Fibroblast of skin of abdomen (primary cell): ENCODE measurements around the gene ZNF74.

Source experiments
- DNase-seq: peaks from one replicate; pipeline ENCODE4 v3.0.0-alpha.2; 2013

ZNF74 gene

DNA sequence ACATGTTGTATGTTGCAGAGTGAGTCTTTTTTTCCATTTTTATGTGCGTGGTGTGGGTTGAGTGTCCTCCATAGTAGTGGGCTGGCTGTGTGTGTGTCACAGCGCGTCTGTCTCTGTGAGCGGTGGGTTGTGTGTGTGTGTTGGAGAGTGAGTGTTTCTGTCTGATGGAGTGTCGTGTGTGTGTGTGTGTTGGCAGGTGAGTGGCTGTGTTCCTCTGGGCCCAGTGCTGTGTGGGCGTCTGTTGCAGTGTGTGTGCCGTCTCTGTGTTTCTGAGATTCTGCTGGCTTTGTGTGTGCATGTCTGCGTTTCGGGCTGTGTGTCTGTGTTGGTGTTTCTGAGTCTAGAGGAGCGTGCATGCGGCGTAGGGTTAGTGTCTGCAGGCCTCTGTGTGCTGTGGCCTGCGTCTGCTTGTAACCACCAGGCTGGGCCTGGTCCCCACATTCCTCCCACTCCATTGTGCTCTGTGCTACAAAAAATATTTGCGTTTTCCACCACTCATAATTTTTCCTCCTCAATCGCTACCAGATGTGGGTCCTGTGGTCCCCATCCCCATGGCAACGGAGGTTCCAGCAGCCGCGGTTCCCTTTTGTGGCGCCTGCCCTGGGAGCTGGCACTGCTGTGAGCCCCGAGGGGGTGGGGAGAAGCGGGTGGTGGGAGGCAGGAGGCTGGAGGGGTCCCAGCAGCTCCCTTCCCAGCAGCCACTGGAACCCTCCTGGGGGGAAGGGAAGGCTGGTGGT is 28.5 kb downstream of the ZNF74 start:
- DNase-seq = peak; percentile 91

DNA sequence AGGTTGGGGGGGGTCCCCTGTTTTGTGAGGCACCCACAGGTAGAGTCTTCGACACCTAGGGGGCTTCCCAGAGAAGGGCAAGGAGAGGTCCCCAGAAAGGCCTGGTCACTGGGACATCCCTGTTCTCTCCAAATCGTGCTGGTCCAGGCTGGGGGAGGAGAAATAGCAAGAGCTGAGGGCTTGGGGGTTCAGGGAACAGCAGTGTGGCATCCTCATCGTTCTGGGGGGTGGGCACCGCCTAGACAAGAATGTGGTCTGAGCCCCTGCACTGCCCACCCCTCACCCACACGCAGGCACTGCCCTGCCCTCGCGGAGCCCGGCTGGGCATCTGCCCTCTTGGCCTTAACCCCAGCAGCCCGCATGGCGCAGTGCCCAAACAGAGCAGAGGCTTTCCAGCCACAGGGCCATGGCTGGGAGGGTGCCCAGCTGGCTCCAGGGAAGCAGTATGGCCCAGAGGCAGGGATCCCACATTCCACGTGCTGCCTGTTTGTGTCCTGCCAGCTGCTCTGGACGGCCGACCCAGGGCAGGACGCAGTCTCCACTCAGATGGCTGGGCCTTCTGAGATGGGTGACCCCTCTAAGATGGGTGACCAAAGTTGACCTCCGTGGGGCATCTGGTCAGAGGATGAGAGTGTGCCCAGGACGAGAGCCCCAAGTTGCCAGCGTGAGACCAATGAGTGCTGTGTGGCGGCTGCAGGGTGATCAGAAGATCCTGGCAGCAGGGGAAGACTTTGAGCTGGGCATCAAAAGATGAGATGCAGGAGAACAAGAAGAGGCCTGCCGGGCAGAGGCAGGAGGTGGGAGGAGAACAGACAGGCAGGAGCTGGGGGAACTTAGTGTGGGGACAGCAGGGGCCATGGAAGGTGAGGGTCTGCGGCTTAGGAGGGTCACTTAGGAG is 29.3 kb downstream of the ZNF74 start:
- no peak for DNase-seq

DNA sequence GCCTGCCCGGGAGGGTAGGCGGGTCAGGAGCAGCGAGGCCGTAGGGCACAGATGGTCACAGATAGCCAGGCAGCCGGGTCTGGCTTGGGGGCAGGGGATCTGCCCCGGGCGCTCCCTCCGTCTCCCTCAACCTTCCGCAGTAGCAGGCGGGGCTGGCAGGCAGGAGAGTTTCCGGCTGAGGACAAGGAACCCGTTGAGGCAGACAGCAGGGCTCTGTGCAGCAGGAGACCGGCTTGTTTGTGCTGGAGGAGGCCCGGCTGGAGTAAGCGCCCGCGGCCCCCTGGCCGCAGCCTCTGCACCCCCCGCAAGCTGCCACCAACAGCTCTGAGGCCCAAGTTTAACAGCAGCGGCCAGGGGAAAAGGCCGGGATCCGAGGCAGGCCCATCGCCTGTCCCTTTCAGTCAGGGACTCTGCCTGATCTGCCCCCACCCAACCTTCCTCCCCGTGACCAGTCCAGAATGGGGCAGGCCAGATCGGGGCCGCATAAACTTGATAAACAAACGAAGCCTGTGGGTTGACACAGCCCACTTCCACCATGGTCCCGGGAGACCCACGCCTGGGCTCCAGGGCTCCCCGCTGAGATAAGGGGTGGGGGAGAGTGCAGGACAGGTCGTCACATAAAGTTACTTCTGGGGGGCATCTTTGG is 30.1 kb downstream of the ZNF74 start:
- DNase-seq = no peak

DNA sequence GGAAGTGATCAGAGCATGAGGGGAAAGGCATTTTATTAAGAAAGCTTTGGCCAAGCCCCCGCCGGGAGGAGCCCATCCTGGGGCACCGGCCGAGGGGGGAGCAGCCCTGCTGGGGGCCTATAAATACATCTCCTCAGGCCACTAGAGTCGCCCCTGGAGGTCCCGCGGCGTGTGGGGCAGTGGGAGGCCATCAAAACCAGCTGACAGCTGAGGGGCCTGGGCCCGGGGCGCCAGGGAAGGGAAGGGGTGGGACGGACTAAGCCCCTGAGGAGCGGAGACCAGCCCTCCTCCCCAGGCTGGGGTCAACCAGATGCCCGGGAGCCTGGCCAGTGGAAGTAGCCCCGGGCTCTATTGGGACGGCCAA is 30.6 kb downstream of the ZNF74 start:
- DNase-seq = no peak

DNA sequence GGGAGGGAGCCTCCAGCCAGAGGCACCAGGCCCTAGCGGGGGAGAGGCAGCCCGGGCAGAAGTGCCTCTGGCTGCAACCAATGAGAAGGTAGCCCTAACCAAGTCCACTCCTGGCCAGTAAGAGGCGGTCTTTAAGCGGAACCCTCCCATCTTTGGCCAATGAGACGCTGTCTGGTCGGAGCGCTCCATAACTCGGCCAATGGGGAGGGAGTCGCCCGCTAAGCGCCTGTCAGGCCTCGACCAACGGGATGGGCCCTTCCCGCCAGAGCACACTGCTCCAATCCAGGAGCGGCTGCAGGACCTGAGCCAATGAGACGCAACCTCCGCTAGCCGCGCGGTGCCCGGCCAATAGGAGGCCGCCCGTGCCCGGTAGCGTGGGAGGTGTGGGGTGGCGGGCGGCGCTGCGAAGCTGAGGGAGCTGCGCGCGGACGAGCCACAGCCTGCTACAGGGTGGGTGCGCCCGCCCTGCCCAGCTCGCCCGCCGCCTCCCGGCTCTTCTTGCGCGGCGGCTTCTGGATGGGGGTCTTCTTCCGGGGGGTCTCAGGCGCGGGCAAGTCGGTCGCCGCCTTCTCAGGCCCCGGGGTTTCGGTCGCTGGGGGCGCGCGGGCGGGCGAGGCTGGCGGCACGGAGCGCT is 31.1 kb downstream of the ZNF74 start:
- peak; percentile 26 for DNase-seq

DNA sequence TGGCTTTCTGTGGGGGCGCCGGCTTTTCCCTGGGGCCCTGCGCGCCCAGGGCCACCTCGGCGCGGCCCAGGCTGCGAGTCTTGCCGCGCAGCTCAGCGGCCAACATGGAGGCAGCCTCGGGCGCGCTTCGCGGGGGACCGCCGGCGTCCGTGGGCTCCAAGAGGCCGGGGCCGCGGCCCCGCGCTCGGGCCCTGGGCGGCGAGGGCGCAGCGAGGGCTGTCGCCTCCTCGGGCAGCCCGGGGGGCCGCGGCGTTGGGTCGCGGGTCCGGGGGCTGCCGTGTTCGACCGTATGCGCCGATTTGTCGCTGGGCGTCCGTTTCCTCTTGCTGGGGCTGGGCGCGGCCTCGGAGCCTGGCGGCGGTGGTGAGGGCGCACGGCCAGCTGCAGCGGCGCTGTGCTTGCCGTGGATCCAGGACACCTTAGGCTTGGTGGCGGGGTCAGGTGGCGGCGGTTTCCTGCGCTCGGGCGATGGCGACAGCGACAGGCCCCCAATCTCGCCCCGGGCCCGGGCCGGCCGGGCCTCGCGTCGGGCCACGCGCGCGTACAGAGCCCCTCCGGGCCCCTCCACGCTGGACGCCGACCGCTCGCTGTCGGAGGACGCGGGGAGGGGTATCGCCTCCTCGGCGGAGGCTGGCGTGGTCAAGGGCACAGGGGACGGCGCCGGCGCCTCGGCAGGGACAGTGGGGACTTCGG is 31.8 kb downstream of the ZNF74 start:
- no peak for DNase-seq

DNA sequence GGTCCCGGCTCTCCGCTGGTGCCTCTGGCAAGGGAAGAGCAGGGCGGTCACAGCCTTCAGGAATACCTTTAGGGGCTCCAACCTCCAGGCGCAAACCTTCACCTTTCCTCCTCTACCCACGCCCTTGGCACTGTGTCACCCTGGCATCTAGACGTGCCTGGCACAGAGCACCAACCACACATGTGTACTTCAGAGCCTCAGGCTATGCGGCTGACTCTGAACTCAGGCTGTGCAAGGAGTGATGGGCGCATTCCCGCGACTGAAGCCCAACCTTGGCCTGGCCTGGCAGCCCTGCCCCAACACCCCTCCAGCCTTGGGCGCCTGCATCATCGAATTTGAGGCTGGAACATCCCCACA is 32.3 kb downstream of the ZNF74 start:
- no peak for DNase-seq

DNA sequence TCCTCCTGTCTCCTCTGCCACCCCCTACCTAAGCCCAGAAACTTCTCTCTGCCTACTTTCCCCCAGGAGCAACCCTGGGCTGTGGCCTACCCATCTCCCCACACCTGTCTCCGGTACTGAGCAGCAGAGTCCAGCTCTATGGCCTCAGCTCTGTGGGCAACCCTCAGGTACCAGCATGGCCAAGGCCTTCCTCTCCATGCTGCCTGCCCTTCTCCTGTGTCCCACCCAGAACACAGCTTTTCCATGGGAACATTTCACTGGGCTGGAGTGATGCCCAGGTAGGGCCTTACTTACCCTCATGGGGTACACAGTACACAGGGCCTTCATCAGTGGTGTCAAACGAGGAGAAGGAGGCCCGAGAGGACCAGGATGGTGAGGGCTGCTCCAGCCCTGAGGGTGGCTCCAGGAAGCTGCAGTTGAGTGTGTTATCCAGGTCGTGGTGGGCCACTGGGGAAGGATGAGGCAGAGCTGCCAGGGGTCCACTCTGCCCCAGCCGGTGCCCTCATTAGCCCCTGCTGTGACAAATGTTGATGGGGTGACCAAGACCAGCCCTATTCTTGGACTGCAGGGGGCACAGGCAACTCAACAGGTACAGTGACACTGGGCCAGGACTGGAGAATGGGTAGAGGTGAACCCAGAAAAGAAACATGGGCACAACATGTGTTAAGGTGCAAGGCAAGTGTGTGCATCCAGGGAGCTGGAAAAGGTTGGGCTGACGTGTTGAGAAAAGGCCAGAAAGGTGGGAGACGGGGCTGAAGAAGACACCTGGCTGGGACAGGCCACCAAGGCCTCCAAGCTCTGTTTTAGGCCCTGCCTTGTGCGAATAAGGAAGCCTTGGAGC is 33.4 kb downstream of the ZNF74 start:
- DNase-seq = no peak

DNA sequence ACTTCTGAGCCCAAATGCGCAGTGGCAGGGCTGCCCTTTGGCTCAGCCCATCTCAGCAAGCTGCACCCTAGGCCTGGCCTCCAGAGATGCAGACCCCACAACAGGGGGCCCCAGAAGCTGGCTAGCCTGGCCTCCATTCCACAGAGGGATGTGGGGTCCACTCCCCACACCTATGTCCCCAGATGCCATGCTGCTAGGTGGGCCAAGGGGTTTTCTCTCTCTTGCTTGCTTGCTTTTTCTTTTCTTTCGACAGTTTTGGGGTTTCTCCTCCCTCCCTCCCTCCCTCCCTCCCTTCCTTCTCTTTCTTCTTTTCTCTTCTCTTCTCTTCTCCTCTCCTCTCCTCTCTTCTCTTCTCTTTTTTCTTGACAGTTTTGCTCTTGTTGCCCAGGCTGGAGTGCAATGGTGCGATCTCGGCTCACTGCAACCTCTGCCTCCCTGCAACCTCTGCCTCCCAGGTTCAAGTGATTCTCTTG is 34.0 kb downstream of the ZNF74 start:
- DNase-seq = no peak

DNA sequence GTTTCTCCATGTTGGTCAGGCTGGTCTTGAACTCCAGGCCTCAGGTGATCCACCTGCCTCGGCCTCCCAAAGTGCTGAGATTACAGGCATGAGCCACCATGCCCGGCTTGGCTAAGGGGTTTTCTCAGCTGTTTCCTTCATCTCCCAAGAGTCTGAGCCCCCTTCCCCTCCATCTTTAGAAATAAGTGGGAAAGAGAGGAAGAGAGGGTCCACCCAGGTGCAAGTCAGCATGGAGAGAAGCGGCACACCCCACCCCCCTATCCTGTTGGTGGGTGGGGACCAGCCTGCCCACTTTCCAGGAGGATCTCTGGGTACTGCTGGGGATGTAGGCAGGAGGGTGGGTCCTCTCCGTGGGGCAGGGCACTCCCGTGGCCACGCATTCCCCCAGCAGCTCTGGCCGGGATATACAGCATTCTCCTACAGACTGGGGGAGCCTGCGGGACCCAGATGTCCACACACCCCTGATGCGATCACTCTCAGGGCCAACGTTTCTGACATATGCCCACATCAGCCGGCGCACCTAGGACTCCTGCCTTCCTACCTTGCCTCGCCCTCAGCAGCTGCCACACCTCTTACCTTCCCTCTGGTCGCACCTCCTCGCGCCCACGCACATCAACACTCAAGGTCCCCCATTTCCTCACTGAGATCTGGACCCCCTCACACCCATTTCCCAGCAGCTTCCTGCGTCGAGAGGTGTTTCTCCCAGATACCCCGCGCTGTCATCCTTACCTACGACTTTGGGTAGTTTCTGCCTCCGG is 34.7 kb downstream of the ZNF74 start:
- DNase-seq = no peak

DNA sequence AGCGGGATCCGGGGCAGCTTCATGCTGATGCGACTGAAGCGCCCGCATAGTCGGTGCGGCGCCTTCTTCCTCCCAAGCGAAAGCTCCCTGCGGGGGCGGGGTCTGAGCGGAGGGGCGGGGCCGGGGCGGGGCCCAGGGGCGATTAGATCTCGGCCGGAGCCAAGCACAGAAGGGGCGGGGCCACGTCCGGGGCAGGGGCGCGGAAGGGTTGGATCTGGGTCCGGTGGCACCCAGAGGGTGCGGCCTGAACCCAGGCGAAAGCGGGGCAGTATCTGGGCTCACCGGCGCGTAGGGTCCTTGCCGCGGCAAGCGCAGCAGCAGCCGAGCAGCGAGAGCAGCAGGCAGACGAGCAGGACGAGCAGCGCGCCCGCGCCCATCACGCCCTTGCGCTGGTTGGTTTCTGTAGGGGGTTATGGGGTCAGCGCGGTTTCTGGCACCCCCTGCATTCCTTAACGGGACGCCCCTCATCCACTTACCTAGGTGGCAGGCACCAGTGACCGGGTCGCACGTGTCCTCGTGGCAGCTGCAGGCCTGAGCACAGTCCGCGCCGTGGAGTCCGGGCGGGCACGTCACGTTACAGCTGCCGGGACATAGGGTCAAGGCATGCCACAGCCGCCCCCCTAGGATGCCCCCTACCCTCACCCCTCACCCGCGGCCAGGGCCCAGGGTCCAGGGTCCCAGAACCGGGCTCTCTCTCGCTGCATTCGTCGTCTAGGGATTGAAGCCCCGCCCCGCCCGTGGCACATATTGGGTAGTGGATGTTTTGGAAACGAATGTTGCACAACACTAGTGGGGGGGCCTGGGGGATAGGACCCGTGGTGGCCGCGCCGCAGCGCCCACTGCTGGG is 35.5 kb downstream of the ZNF74 start:
- DNase-seq = no peak

DNA sequence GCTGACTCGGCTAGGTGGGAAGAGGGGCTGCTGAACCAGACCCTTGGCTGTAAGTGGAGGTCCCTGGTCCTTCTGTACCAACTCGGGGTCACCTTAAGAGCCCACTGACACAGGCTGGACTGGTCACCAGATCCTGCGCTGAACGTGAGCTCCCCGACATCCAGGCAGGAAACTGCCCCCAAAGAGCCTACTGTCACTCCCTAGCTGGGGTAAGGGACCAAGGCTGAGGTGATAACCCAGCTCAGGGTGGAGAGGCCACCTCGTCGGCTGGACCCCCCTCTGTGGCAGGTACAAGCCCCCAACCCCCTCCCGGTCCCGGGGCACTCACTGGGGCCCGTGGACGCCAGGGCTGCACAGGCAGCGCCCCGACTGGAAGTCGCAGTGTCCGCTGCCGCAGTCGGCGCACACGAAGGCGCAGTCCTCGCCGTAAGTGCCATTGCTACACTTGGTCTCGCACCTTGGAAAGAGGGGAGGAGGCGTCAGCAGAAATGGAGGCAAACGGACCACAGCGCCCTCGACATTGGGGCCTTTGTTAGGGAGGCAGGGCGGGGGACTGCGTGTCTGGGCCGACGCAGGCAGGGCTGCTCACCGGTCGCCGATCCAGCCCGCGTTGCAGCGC is 36.3 kb downstream of the ZNF74 start:
- DNase-seq = no peak

DNA sequence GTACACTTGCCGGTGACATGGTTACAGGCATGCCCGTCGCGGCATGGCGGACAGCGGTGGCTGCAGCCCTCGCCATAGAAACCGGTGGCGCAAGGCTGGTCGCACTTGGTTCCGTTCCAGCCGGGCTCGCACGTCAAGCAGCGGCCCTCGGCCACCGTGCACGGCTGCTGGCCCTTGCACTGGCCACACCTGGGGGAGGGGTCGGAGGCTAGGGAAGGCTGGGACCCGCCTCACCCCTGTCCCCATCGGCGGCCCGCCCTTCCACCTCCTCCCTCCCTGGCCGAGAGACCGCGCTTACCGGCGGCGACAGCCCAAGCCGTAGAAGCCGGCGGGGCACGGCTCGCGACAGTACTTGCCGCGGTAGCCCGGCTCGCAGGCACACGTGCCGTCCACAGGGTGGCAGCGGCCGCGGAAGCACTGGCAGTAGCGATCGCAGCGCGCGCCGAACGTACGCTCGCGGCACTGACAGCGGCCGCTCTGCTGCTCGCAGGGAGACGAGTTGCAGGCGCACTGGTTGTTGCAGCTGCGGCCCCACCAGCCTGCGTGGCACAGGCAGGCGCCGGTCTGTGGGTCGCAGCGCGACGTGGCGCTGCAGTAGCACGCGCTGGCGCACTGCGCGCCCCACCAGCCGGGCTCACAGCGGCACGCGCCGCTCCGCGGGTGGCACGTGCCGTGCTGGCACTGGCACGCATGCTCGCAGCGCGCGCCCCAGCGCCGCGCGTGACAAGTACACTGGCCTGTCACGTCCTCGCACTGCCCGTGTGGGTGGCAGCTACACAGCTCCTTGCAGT is 37.0 kb downstream of the ZNF74 start:
- DNase-seq = peak; percentile 55

DNA sequence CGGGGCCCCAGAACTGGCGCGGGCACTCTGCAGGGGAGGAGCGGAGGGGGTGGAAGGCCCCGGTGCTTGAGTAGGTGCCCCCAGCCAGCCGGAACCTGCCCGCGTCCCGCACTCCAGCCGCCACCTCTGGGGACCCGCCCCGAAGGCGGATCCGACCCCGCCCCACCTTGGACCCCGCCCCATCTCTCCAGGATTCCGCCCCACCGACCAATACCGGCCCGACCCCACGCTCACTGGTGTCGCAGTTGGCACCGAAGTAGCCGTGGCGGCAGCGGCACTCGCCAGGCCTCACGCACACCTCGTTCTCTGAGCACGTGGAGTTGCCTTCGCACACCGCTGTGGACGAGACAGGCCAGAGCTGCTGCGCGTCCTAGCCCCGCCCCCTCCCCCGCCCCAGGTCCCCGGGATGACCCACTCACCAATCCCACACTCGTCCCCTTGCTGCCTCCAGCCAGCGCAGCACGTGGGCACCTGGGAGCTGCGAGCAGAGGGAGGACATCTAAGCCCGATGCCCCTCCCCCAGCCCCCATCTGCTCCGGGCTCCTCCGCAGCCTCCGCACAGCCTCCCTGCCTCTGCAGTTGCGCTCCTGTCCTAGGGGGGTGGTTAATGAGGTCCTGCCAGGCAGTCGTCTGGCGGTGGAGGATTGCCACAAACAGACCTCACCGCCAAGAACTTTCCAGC is 37.7 kb downstream of the ZNF74 start:
- DNase-seq = no peak

DNA sequence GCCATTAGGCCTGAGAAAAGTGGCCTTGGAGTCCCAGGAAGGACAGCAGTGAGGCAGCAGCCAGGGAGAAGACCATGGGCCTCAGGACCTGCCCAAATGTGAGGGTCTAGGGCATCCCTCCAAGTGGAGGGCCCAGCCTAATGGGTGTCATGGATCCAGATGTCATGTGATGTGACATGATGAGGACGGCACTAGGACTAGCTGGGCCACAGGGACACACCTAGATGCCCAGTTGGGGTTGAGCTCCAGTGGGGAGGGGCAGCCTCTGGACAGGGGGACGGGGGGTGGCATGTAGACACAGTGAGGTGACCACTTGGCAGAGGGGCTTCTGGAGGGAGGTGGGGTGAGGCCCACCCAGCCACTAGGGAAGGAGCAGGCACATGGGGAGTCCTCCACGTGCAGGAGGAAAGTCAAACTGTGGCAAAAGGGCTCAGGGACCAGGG is 38.3 kb downstream of the ZNF74 start:
- no peak for DNase-seq

DNA sequence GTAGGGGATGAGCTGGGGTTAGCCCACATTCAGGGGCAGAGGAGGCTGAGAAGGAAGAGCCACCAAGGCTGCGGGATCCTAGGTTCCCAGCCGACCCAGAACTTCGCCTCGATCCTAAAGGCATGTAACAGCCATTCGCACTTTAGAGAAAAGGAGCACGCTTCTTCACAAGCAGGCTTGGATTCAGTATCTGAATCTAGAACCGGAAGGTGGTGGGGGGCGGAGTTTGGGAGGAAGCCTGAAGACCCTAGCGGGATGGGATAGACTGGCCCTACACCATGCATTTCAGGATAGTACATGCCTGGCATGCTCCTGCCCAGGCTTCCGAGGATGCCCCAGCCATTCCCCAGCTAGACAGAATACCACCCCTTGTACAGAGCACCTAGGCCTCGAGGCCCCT is 39.2 kb downstream of the ZNF74 start:
- no peak for DNase-seq

DNA sequence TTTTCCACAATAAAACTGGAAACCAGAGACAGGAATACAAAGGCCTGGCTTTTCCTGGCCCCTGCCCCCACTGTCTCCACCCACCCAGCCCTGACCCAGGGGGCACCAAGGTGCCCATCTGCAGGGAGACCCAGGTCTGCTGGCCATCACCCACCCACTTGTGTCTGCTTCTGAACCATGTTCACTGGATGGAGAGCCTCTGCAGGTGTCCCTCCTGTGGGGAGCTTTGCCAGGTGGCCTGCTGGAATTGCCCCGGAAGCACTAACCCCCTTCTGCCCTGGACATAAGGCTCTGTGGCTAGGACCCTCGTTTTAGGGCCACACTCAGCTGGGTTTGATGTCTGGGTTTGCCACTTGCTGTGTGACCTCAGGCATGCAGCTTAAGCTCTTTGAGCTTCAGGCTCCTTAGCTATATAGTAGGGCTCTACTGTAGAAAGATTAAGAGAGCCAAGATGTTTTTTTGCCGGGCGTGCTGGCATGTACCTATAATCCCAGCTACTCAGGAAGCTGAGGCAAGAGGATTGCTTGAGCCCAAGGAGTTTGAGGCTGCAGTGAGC is 39.8 kb downstream of the ZNF74 start:
- no peak for DNase-seq
